Stimulated activated CD4-positive, alpha-beta T cell treated with anti-CD3 and anti-CD28 coated beads, TNF-alpha, amount 100 ng/mL, for 24 hours (primary cell): Measurements from ENCODE around the gene KRTAP4-4.
"Not testable (repeated sequence)": the region's sequence is repeated elsewhere in the genome, so short reads cannot be mapped to it uniquely, and the experiment has no call there.

Experiments used
- DNase-seq, 3 experiments: peaks; one replicate each; pipeline ENCODE4 v3.0.0-alpha.2; 2020; ENCODE audit warnings: low read depth in 3 of 3

The KRTAP4-4 gene

DNA sequence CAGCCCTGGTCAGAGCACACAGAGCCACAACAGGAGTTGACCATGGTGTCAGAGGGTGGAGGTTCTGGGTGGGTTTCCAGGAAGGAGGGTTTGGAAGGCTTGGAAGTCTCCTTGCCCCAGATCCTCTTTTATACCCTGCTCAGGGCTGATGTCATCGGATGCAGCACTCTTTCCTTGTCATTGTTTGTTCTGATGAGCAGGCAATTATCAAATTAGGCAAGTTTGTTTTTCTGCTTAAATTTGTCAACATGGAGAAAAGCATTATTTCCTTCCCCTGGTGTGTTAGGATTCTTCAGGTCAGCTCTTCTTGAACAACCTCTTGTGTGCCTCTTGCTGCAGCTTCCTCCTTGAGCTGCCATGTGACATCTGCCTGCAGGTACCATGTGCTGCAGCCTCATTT lies at the start of gene KRTAP4-4:
Gene KRTAP4-4, minus strand, starts transcription at position 101 of the 400 bp plus-strand sequence. Its CDS starts 57 bp downstream, at position 44.
- DNase-seq = no peak

DNA sequence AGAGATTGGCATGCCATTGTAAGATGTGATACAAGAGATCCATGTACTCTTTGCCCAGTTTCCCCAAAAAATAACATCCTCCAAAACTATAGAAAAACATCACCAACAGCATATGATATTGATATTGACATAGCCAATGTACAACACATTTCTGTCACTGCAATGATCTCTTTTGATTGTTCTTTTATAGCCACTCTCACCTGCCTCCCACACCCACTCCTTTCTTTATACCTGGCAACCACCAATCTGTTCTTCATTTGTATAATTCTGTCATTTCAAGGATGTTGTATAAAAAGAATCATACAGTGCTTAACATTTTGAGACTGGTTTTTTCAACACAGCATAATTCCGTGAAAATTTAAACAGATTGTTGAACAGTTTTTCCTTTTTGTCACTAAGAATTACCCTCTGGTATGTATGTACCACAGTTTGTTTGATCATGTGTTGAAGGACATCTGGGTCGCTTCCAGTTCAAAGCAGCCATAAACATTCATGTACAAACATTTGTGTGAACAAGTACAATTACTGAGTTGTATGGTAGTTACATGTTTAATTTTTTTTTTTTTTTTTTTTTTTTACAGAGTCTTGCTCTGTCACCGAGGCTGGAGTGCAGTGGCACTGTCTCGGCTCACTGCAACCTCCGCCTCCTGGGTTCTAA lies 39.0 kb upstream of the KRTAP4-4 start:
- no peak for DNase-seq

DNA sequence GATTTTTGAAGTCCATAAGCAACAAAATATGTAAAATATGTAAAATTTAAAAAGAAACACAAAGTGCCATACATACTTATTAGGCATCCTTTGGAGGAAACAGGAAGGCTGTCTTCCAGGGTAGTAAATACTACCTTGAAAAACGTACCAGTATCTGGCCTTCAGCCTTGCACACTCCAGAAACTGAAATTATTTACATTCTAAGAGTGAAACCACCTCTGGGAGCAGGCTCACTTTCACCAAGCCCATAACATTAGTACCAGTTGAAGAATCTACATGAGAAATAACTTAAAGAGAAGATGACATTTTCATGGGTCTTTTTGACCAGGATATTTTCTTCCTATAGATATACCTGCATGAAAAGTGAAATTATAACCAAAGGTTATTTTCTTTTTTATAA lies 35.5 kb upstream of the KRTAP4-4 start:
- DNase-seq = no peak

GRCh38 chr17:41190328-41190727 lies 29.8 kb upstream of the KRTAP4-4 start:
- no peak for DNase-seq

GRCh38 chr17:41189837-41190318 lies 29.3 kb upstream of the KRTAP4-4 start, which contains the start of gene KRTAP9-1:
KRTAP9-1 (plus strand) TSS chr17:41189887; CDS start chr17:41189887, 0 bp downstream.
- not testable (repeated sequence) for DNase-seq

- no peak for DNase-seq
These were observed 26.3 kb upstream of the KRTAP4-4 start for GRCh38 chr17:41186872-41187271.

- no peak for DNase-seq
These were observed 24.5 kb upstream of the KRTAP4-4 start for GRCh38 chr17:41185001-41185400.

DNA sequence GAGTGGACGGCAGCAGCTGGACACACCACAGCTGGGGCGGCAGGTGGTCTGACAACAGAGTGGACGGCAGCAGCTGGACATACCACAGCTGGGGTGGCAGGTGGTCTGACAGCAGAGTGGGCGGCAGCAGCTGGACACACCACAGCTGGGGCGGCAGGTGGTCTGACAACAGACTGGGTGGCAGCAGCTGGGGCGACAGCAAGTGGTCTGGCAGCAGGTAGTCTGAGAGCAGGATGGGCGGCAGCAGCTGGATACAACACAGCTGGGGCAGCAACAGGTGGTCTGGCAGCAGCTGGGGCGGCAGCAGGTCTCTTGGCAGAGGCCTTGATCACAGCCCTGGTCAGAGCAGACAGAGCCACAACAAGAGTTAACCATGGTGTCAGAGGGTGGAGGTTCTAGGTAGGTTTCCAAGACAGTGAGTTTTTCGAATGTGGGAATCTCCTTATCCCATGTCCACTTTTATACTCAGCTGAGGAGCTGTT lies 24.0 kb upstream of the KRTAP4-4 start, which contains the start of gene KRTAP4-1:
Gene KRTAP4-1, minus strand, starts transcription at position 432 of the 482 bp plus-strand sequence. Its CDS starts 57 bp downstream, at position 375.
- DNase-seq = no peak

DNA sequence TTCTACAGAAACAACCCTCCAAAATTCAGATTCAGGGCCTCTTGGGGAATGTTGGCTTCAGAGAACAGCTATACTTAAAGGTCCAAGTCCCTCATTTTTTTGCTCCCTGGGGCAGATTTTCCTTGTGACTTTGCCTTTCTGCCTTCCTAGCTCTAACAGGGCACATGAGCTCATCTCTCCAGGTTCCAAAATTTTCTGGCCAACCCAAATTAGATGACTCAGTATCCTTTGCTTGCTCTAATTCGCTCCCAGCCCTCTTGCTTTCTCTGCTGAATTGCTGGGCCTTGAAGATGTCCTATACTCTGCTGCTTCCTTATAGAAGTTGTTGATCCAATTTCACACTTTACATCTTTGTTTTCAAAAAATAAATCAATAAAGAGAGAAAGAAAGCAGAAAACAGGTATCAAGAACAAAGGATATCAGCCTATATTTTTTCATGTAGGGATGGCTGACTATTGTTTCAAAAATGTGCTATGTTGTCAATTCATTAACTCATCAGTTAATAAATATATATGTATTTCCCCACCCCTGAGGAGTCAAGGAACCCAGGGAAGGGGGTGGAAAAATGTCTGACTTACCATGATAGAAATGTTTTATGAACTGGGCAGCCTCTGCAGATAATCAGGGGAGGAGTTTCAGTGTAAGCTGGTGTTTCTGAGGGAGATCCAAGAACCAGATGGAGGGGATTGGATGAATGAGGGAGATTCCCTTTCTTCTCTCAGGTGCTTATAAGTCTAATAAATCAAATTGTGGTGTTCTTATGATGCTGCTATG lies 18.5 kb upstream of the KRTAP4-4 start:
- DNase-seq = no peak

GRCh38 chr17:41178341-41178740 lies 17.8 kb upstream of the KRTAP4-4 start:
- no peak for DNase-seq

- no peak for DNase-seq
These were observed 17.3 kb upstream of the KRTAP4-4 start, which contains the start of gene KRTAP4-2 for GRCh38 chr17:41177727-41178271. KRTAP4-2 (minus strand) TSS chr17:41178221; CDS start chr17:41178164, 57 bp downstream.

GRCh38 chr17:41176744-41177387 lies 16.3 kb upstream of the KRTAP4-4 start:
- no peak for DNase-seq

DNA sequence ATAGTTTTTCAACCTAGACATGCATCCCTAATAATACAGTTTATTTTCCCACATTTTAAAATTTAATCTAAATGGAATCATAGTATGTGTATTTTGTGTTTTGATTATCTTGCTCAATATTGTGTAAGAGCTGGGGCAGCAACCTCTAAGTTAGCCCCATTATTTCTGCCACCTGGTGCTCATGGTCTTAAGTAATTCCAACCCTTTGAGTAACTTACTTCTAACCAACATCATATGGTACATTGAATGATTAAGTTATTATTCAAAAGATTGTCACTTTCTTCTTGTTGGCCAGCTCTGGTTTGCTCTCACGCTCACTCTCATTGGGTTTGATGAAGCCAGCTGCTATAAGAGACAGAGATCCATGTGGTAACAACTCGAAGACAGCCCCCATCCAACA lies 11.3 kb upstream of the KRTAP4-4 start:
- DNase-seq = no peak

GRCh38 chr17:41168121-41168520 lies 7.6 kb upstream of the KRTAP4-4 start, which contains the start of gene KRTAP4-3:
KRTAP4-3 (minus strand) TSS chr17:41168221; CDS start chr17:41168172, 49 bp downstream.
- DNase-seq = no peak

GRCh38 chr17:41167561-41167960 lies 7.0 kb upstream of the KRTAP4-4 start:
- no peak for DNase-seq

- DNase-seq = no peak
These were observed 3.3 kb upstream of the KRTAP4-4 start for GRCh38 chr17:41163828-41164227.

DNA sequence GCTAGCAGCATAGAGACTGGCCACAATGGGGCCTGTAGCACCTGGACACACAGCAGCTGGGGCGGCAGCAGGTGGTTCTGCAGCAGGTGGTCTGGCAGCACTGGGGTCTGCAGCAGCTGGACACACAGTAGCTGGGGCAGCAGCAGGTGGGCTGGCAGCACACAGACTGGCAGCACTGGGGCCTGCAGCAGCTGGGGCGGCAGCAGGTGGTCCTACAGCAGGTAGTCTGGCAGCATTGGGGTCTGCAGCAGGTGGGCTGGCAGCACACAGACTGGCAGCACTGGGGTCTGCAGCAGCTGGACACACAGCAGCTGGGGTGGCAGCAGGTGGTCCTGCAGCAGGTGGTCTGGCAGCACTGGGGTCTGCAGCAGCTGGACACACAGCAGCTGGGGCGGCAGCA lies 358 bp downstream of the KRTAP4-4 start:
- DNase-seq = not testable (repeated sequence)

DNA sequence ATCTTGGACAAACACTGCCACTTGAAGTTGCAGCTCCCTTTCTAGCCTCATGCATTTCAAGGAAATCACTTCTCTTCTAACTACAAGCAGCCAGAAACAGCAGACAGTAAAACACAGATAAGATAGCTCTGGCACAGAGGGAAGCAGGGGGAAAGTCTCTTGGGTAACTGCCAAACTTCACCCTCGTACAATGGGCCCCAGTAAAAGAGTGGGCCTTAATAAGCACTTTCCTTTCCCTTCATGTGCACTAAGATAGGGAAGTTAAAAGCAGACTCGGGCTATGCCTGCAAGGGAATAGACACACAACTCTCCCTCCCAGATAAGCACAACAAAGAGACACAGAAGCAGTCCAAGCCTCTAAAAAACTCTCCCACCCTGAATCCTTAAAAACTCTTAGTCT lies 6.7 kb downstream of the KRTAP4-4 start:
- no peak for DNase-seq

DNA sequence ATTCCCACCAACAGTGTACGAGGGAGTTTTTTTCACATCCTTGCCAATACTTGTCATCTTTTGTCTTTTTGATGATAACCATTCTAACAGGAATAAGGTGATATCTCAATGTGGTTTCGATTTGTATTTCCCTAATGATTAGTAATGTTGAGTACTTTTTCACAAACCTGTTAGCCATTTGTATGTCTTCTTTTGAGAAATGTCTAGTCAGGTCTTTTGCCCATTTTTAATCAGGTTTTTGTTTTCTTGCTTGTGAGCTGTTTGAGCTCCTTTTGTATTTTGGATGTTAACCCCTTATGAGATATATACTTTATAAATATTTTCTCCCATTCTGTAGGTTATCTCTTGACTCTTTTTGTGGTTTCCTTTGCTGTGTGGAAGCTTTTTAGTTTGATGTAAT lies 9.0 kb downstream of the KRTAP4-4 start:
- DNase-seq = no peak

DNA sequence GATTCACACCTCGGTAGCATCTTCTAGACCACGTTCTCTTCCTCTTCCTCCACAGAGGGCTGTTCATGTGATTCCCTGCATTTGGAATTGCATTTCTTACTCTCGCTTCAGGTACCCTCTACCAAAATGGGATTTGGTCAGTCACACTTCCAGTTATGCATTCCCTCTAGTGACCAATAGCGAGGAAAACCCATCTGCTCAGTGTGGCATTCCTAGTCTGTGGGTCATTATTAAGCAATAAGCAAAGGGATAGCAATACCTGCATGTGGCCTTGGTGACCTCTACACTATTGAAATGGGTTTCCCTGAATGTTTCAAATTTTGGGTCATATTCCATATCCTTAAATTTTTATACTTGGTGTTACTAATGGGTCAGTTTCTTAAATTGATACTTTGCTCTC lies 10.5 kb downstream of the KRTAP4-4 start:
- no peak for DNase-seq

DNA sequence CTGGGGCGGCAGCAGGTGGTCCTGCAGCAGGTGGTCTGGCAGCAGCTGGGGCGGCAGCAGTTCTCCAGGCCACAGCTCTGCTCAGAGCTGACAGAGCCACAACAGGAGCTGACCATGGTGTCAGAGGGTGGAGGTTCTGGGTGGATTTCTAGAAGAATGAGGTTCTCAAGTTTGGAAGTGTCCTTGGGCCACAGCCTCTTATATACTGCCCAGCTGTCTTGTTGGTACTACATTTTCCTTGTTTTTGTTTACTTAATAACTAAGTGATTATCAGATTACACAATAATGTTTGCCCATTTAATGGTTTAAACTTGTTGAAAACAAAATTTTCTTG lies 10.9 kb downstream of the KRTAP4-4 start, which contains the start of gene KRTAP4-5:
Gene KRTAP4-5, minus strand, starts transcription at position 174 of the 334 bp plus-strand sequence. Its CDS starts 58 bp downstream, at position 116.
- no peak for DNase-seq
